HepG2 (cell line): Measurements from ENCODE around the gene DHX16. TPM values are rescaled to one million over a fixed set of nuclear protein-coding genes. Genes with fewer than 3 reads are reported as not detected.

Source experiments
- ATF3 ChIP-seq: sonication (generic); formaldehyde crosslinking; IDR thresholded peaks from 2 replicates; pipeline ENCODE4 v1.4.0; 2020; ENCODE audit warnings: missing genetic modification reagents
- ATF7-NPFF ChIP-seq: sonication (generic); formaldehyde crosslinking; IDR thresholded peaks from 2 replicates; pipeline ENCODE4 v1.8.1; 2023; ENCODE audit warnings: mild to moderate bottlenecking, low read depth, missing genetic modification reagents, moderate library complexity
- CENPBD1 ChIP-seq: sonication (generic); formaldehyde crosslinking; IDR thresholded peaks from 2 replicates; pipeline ENCODE4 v1.8.0; 2022; ENCODE audit warnings: missing genetic modification reagents, low read depth, mild to moderate bottlenecking, borderline replicate concordance
- GATA4 ChIP-seq: sonication (generic); IDR thresholded peaks from 2 replicates; pipeline ENCODE4 v1.6.1; 2016; ENCODE audit warnings: antibody characterized with exemption, low read depth, borderline replicate concordance
- GATAD1 ChIP-seq: IDR thresholded peaks from 2 replicates; pipeline ENCODE4 v1.6.1; 2016; ENCODE audit warnings: missing genetic modification reagents, missing compliant biosample characterization
- HNF4G ChIP-seq, 2 experiments: sonication (generic) in 1 of 2; formaldehyde crosslinking in 1 of 2; IDR thresholded peaks; 2 replicates each; pipeline versions ENCODE4 v1.4.0 to v1.6.1; 2011 to 2020; ENCODE audit warnings: borderline replicate concordance in 2 of 2, low read depth in 2 of 2, mild to moderate bottlenecking in 2 of 2, low read length in 1 of 2, missing genetic modification reagents in 1 of 2, moderate library complexity in 1 of 2
- NFATC3 ChIP-seq: sonication (generic); formaldehyde crosslinking; IDR thresholded peaks from 2 replicates; pipeline ENCODE4 v1.5.1; 2020; ENCODE audit warnings: mild to moderate bottlenecking, missing genetic modification reagents
- NFYC ChIP-seq: IDR thresholded peaks from 2 replicates; pipeline ENCODE4 v1.6.1; 2016; ENCODE audit warnings: missing genetic modification reagents, missing compliant biosample characterization
- POGZ ChIP-seq: sonication (generic); formaldehyde crosslinking; IDR thresholded peaks from 2 replicates; pipeline ENCODE4 v1.4.0; 2020; ENCODE audit warnings: mild to moderate bottlenecking, missing genetic modification reagents
- PTBP1 ChIP-seq: fragments of 200-400 bp; formaldehyde crosslinking; IDR thresholded peaks from 2 replicates; pipeline ENCODE4 v1.6.1; 2018; ENCODE audit warnings: low read length, low read depth; ENCODE audit not compliant: poor library complexity, severe bottlenecking
- SIX1 ChIP-seq: sonication (generic); formaldehyde crosslinking; IDR thresholded peaks from 2 replicates; pipeline ENCODE4 v1.4.0; 2020; ENCODE audit warnings: missing genetic modification reagents, borderline replicate concordance
- U2AF1 ChIP-seq: fragments of 200-400 bp; formaldehyde crosslinking; optimal IDR thresholded peaks from 2 replicates; pipeline ENCODE3; 2017; ENCODE audit warnings: mild to moderate bottlenecking, low read depth, low read length
- ZBTB4 ChIP-seq: sonication (generic); formaldehyde crosslinking; IDR thresholded peaks from 2 replicates; pipeline ENCODE4 v1.4.0; 2020; ENCODE audit warnings: missing genetic modification reagents, mild to moderate bottlenecking, borderline replicate concordance
- ZEB1 ChIP-seq: IDR thresholded peaks from 2 replicates; pipeline ENCODE4 v1.6.1; 2012; ENCODE audit warnings: mild to moderate bottlenecking, low read depth, inconsistent platforms; ENCODE audit not compliant: insufficient replicate concordance
- ZIK1 ChIP-seq: sonication (generic); formaldehyde crosslinking; IDR thresholded peaks from 2 replicates; pipeline ENCODE4 v1.5.0; 2020; ENCODE audit warnings: mild to moderate bottlenecking, low read depth, missing genetic modification reagents, borderline replicate concordance
- ZNF225 ChIP-seq: sonication (generic); formaldehyde crosslinking; IDR thresholded peaks from 2 replicates; pipeline ENCODE4 v1.4.0; 2020; ENCODE audit warnings: mild to moderate bottlenecking, missing genetic modification reagents
- ZNF362 ChIP-seq: sonication (generic); formaldehyde crosslinking; IDR thresholded peaks from 2 replicates; pipeline ENCODE4 v1.4.0; 2020; ENCODE audit warnings: missing genetic modification reagents, mild to moderate bottlenecking, borderline replicate concordance
- ZNF703 ChIP-seq: sonication (generic); formaldehyde crosslinking; IDR thresholded peaks from 2 replicates; pipeline ENCODE4 v1.5.1; 2020; ENCODE audit warnings: missing genetic modification reagents, mild to moderate bottlenecking, moderate library complexity, borderline replicate concordance
- ZNF749 ChIP-seq: sonication (generic); formaldehyde crosslinking; IDR thresholded peaks from 2 replicates; pipeline ENCODE4 v1.8.0; 2022; ENCODE audit warnings: mild to moderate bottlenecking, missing genetic modification reagents, moderate library complexity, borderline replicate concordance
- polyA plus RNA-seq, 8 experiments: library from polyadenylated mRNA; depleted of rRNA in 3 of 8; stranded (reverse) in 7 of 8; unstranded in 1 of 8; fragments of >200 nt; fragmentation: Illumina TruSeq in 4 of 8; extraction: Trizol in 4 of 8; gene quantifications; 2 replicates each; pipeline versions ENCODE4 v1.2.1 to v1.2.3, GENCODE V29; 2011 to 2016; ENCODE audit warnings: low read depth in 4 of 8, missing spikeins in 1 of 8, mixed read lengths in 1 of 8; ENCODE audit not compliant: insufficient read depth in 1 of 8
- total RNA-seq, 5 experiments: library from RNA; depleted of rRNA; stranded (reverse); fragments of >200 nt; fragmentation: Illumina TruSeq; extraction: Trizol; gene quantifications; 2 replicates each; pipeline ENCODE4 v1.2.3, GENCODE V29; 2016; ENCODE audit warnings: low read depth in 1 of 5

Gene DHX16
- total and polyA plus RNA-seq, 2 of the 13 experiments (the other 11 are each of a cell fraction or from before 2014, with no cell fraction given): 57.0 to 58.5 TPM

GRCh38 chr6:30614044-30614842 is 58.6 kb downstream of the DHX16 start (continued):
- TF ChIP-seq CENPBD1 (CRISPR knock-in tag) (no peak), ZNF225 (no peak), ATF3 (CRISPR knock-in tag) (no peak), ZEB1 (peak; percentile 22), SIX1 (no peak), U2AF1 (peak; percentile 81), NFATC3 (CRISPR knock-in tag) (no peak), NFYC (CRISPR knock-in tag) (no peak), ZIK1 (no peak), PTBP1 (no peak), GATA4 (no peak), POGZ (CRISPR knock-in tag) (no peak), ZBTB4 (CRISPR knock-in tag) (no peak), GATAD1 (CRISPR knock-in tag) (no peak), ATF7-NPFF (CRISPR knock-in tag) (no peak), ZNF362 (CRISPR knock-in tag) (no peak), ZNF749 (CRISPR knock-in tag) (no peak), ZNF703 (no peak), HNF4G (IDR thresholded peaks at IDR 0.05; ENCODE audit: borderline replicate concordance, low read depth, low read length) (no peak), HNF4G (CRISPR knock-in tag; IDR thresholded peaks at IDR 0.05; ENCODE audit: borderline replicate concordance, low read depth) (no peak)
